Thymus (tissue), 11 donors: ENCODE data around the gene NEDD4L. TPM values are rescaled to one million over a fixed set of nuclear protein-coding genes. Genes with fewer than 3 reads are reported as not detected.
A peak's percentile ranks its signal among the peaks of the same experiment; 100 is the strongest.

Experiments
- DNase-seq, 9 donors: peaks; one replicate each; pipeline ENCODE4 v3.0.0-alpha.2; 2013; ENCODE audit warnings: low spot score in 9 of 9, low read depth in 6 of 9, missing footprints in 1 of 9
- H3K27ac ChIP-seq, 2 donors: one replicate each; pipeline ENCODE4 v1.5.1; 2013; ENCODE audit warnings: control low read depth in 1 of 2, low read depth in 1 of 2, low read length in 1 of 2, mild to moderate bottlenecking in 1 of 2, moderate library complexity in 1 of 2
- H3K27me3 ChIP-seq, 2 donors: one replicate each; pipeline ENCODE4 v1.5.1; 2013; ENCODE audit warnings: low read length in 1 of 2; ENCODE audit not compliant: control insufficient read depth in 2 of 2, insufficient read depth in 1 of 2
- H3K36me3 ChIP-seq, 2 donors: one replicate each; pipeline ENCODE4 v1.5.1; 2013; ENCODE audit warnings: low read length in 1 of 2, mild to moderate bottlenecking in 1 of 2, moderate library complexity in 1 of 2; ENCODE audit not compliant: control insufficient read depth in 2 of 2, insufficient read depth in 2 of 2
- H3K4me1 ChIP-seq, 2 donors: one replicate each; pipeline ENCODE4 v1.5.1; 2013; ENCODE audit warnings: low read length in 2 of 2; ENCODE audit not compliant: control insufficient read depth in 2 of 2, insufficient read depth in 2 of 2
- H3K4me3 ChIP-seq, 2 donors: one replicate each; pipeline ENCODE4 v1.5.1; 2013; ENCODE audit warnings: low read length in 2 of 2, control low read depth in 1 of 2, mild to moderate bottlenecking in 1 of 2
- H3K9me3 ChIP-seq, 2 donors: one replicate each; pipeline ENCODE4 v1.5.1; 2013; ENCODE audit warnings: low read length in 1 of 2, mild to moderate bottlenecking in 1 of 2; ENCODE audit not compliant: control insufficient read depth in 2 of 2, insufficient read depth in 1 of 2
- WGBS: extraction: QIAGEN DNeasy Blood & Tissue Kit; methylation state at CpG from one replicate; pipeline ENCODE4 v1.1.7; 2013; 5-methylcytosine and 5-hydroxymethylcytosine counted together
- polyA plus RNA-seq: library from polyadenylated mRNA; stranded (reverse); fragments of 200-250 nt; gene quantifications from one replicate; pipeline ENCODE4 v1.2.3, GENCODE V29; 2013
- total RNA-seq: library from RNA; stranded (reverse); fragments of 120-200 nt; gene quantifications from one replicate; pipeline ENCODE4 v1.2.4, GENCODE V29; 2013
- donor health status: healthy.

The NEDD4L gene
- total and polyA plus RNA-seq, 2 donors: 6.5 to 11.8 TPM

GRCh38 chr18:58396966-58397365 lies 352.9 kb downstream of the NEDD4L start:
- Histone ChIP-seq H3K4me3 (no peak overlapping the region), H3K4me1 (peaks cover 0 to 5% of the 10 kb centered on the region in 2 donors), H3K27ac (no peak overlapping the region), H3K27me3 (no peaks in the 10 kb centered on the region), H3K36me3 (no peaks in the 10 kb centered on the region), H3K9me3 (no peaks in the 10 kb centered on the region)
- no peak for DNase-seq
- 93% methylated on average over 3 of the region's 3 CpGs for WGBS

GRCh38 chr18:58397385-58398132 lies 353.5 kb downstream of the NEDD4L start:
- no peak overlapping the region for H3K4me3 ChIP-seq
- peaks cover 0 to 5% of the 10 kb centered on the region in 2 donors for H3K4me1 ChIP-seq
- 95% methylated on average over 9 of the region's 9 CpGs for WGBS
- H3K36me3 ChIP-seq: no peaks in the 10 kb centered on the region
- no peaks in the 10 kb centered on the region for H3K9me3 ChIP-seq
- no peaks in the 10 kb centered on the region for H3K27me3 ChIP-seq
- H3K27ac ChIP-seq: no peak overlapping the region
- DNase-seq: no peak

DNA sequence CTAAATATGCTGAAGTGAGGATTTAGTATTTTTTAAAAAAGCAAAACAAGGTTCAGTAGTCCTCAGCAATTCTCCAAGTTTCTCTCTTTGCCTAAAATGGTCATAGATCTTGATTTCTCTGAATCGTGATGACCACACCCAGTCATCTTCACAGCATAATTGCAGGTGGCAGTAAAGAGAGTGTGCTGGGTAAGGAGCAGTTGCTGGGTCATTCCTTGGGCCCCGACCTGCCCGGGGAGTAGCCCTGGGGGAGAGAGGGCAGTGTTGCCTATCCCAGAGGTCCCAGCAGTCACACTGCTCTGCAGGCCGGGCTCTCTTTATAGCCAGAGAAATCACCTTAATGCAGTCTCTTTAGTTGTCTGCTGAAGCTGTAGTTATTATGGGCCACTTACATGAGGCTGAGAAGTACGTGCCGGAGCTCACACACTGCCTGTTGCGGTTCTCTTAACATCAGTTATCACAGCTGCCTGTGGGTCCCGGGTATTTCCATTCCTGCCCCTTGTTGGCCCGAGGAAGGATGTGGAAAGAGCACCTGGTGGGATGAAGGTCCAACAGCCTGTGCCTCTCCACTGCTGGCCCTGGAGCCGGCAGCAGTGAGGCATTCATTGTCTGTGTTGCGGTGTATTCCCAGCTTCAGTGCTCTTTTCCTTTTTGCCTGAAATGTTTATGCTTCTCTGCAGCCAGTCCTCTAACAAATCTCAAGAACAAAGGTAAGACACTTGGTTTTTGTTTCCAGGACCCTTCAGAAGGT lies 354.8 kb downstream of the NEDD4L start:
- 93% methylated on average over 11 of the region's 11 CpGs for WGBS
- Histone ChIP-seq H3K4me1 (peaks cover 0 to 5% of the 10 kb centered on the region in 2 donors), H3K27me3 (no peaks in the 10 kb centered on the region), H3K9me3 (no peaks in the 10 kb centered on the region), H3K36me3 (no peaks in the 10 kb centered on the region), H3K27ac (no peak overlapping the region), H3K4me3 (no peak overlapping the region)
- peak in 1 of 9 donors; percentile 22 for DNase-seq

GRCh38 chr18:58400331-58400870 lies 356.4 kb downstream of the NEDD4L start:
- WGBS: 93% methylated on average over 14 of the region's 14 CpGs
- H3K9me3 ChIP-seq: no peaks in the 10 kb centered on the region
- no peaks in the 10 kb centered on the region for H3K36me3 ChIP-seq
- H3K4me3 ChIP-seq: no peak overlapping the region
- no peak overlapping the region for H3K27ac ChIP-seq
- no peak for DNase-seq
- peaks cover 0 to 5% of the 10 kb centered on the region in 2 donors for H3K4me1 ChIP-seq
- H3K27me3 ChIP-seq: no peaks in the 10 kb centered on the region

- Histone ChIP-seq H3K36me3 (no peaks in the 10 kb centered on the region), H3K27me3 (no peaks in the 10 kb centered on the region), H3K9me3 (no peaks in the 10 kb centered on the region), H3K27ac (no peak overlapping the region), H3K4me3 (no peak overlapping the region), H3K4me1 (peaks cover 0 to 5% of the 10 kb centered on the region in 2 donors)
- WGBS: 87% methylated on average over 2 of the region's 2 CpGs
- DNase-seq: no peak
These were observed 357.2 kb downstream of the NEDD4L start for GRCh38 chr18:58401191-58401590.

GRCh38 chr18:58402247-58402646 lies 358.2 kb downstream of the NEDD4L start:
- peaks cover 0 to 5% of the 10 kb centered on the region in 2 donors for H3K4me1 ChIP-seq
- no peak overlapping the region for H3K4me3 ChIP-seq
- WGBS: 83% methylated on average over 9 of the region's 9 CpGs
- H3K36me3 ChIP-seq: no peaks in the 10 kb centered on the region
- peak in 1 of 9 donors; percentile 19 for DNase-seq
- H3K27ac ChIP-seq: no peak overlapping the region
- H3K9me3 ChIP-seq: no peaks in the 10 kb centered on the region
- H3K27me3 ChIP-seq: no peaks in the 10 kb centered on the region

DNA sequence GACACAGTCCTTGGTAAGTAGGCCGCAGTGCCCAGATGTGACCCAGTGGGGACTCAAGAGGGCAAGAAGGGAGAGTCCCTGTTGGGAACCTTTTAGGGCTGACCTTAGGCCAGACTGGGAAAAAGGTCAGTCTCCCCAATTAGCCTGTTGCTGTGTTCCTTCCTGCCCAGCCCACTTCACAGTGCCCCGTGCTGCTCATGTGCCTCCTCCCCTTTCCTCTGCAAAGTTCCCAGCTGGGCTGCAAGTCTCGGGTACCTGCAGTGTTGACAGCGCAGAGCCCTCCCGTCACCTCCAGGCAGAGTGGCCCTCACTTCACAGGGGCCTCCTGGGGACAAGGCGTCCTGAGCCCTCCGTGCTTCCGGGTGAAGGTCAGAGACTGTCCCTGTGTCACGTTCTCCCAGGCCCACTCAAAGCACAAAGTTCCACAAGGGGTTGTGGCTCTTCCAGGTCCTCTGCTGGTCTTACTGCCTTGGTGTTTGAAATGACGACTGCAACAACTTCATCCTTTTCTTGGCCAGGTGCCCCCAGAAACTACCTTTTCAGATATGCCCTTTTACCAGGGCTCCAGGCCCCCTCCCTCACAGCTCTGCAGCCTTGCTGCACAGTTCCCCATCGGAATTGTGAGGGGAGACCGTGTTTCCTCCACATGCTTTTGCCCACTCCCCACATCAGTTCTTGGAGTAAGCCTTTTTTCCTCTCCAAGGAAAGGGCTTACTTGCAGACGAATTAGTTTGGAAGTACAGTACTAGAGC lies 359.1 kb downstream of the NEDD4L start:
- peaks cover 0 to 3% of the 10 kb centered on the region in 2 donors for H3K4me1 ChIP-seq

DNA sequence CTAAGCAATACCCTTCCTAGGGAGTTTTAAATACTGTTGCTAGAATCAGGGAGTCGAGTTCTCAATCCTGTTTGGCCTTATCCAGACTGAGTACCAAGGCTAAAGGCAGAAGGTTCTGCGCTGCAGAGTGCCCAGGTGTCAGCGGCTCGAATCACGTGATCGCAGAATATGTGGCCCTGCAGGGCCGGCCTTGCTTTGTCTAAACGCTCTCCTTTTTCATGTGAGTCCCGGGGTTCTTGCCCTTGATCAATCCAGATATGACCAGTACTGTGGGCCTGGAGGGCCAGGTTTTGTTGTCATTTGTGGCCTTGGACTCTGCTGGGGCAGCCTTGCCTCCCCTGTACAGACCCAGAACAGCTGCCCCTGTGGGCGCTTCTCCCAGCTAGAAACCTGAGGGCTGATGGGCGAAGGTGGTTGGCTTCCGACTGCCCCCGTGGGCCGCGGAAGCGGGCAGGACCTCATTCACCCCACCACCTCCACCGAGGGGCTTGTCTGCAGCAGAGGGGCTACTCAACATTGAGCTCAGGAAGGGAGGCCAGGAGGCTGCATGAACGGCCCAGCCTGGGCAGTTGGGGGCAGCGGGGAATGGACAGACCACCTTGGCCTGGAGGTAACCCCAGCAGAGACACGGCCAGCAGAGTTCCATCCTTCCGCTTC lies 359.9 kb downstream of the NEDD4L start:
- peaks cover 0 to under 1% of the 10 kb centered on the region in 2 donors for H3K4me1 ChIP-seq
- H3K36me3 ChIP-seq: no peaks in the 10 kb centered on the region
- WGBS: 97% methylated on average over 21 of the region's 21 CpGs
- H3K27ac ChIP-seq: no peak overlapping the region
- DNase-seq: no peak
- H3K4me3 ChIP-seq: no peak overlapping the region
- H3K9me3 ChIP-seq: no peaks in the 10 kb centered on the region
- H3K27me3 ChIP-seq: no peaks in the 10 kb centered on the region

More for the DNA sequence above, 359.1 kb downstream of the NEDD4L start:
- no peak for DNase-seq
- H3K4me3 ChIP-seq: no peak overlapping the region
- H3K36me3 ChIP-seq: no peaks in the 10 kb centered on the region
- WGBS: 92% methylated on average over 13 of the region's 13 CpGs
- no peaks in the 10 kb centered on the region for H3K27me3 ChIP-seq
- no peak overlapping the region for H3K27ac ChIP-seq
- H3K9me3 ChIP-seq: no peaks in the 10 kb centered on the region
